Activated CD8-positive, alpha-beta memory T cell treated with anti-CD3 and anti-CD28 coated beads for 4 hours (primary cell): ENCODE data around the gene ANO7.
A peak's percentile ranks its signal among the peaks of the same experiment; 100 is the strongest.

Experiments
- DNase-seq, 2 donors: peaks; one replicate each; pipeline ENCODE4 v3.0.0-alpha.2; 2020; ENCODE audit warnings: low read depth in 2 of 2

Gene ANO7

DNA sequence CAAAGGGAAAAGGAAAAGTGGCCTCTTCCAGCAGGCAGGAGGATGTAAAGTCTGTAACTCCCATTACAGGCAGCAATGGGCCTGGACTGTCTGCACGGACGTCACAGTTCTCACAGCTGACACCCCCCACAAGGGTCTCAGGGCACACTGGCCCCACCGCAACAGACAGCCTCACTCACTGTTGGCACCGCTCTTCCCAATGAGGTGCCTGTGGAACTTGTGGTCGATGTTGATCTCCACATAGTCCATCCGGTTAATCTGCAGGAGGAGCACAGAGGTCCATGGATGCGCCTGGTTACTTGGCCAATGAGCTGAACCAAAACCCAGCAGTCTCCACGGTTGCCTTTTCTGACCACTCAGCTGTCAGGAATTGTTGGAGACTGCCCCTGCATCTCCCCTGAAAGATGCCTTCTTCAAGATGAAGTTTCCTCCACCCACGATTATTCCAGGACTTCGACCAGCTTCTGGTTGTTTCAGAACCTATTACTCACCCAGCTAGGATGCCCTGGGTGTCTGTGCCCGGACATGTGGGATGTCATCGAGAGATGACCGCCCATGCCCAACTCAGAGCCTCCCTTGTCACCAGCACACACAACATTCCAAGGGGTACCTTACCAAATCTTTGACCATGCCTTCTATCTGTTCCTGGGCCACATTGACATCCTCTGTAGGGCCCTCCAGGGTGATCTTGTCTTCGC, 64.5 kb downstream of the ANO7 start:
- no peak for DNase-seq

DNA sequence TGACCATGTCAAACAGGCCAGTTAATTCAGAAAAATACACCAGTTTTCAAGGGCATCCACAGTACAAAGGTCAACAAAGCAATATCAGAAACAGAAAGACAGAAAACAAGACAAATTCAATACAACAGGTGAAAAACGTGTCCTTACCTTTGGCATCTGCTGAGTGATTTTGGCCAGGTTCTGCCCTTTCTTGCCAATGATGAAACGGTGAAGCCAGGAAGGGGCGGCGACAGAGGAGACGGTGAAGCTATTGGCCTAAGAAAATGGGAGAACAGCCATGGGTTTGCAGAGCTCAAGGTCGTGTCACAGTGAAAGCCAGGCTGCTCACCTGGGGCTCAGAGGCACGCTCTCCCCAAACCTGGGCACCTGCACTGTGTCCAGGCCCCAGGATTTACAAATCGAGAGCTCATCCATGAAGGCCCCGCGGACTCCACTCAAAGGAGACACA, 66.5 kb downstream of the ANO7 start:
- DNase-seq: no peak

DNA sequence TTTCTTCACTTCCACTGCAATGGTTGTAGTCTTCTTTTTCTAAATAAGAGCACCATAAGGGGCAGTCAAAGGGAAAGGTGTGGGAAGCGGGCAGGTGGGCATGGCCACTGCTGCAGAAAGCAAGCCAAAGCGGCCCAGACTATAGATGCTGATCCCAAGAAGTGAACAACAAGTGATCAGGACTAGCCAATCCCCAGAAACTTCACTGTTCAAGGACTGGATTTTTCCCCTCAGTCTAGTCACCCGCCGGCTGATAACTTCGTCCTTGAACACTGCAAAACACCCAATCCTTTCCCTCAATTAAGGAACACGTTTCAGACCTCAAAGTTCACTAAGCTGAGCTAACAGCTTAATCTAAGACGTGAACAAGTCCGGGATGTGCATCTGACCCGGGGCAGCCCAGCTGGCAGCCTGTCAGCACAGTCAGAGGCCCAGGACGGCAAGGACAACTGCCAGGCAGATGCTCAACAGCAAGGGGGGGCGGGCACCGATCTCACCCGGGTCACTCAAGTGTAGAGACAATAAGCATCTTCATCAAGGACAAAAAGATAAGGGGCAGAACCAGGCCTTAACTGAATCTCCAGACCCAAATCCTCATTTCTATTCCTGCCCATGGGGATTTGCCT, 67.2 kb downstream of the ANO7 start:
- no peak for DNase-seq

DNA sequence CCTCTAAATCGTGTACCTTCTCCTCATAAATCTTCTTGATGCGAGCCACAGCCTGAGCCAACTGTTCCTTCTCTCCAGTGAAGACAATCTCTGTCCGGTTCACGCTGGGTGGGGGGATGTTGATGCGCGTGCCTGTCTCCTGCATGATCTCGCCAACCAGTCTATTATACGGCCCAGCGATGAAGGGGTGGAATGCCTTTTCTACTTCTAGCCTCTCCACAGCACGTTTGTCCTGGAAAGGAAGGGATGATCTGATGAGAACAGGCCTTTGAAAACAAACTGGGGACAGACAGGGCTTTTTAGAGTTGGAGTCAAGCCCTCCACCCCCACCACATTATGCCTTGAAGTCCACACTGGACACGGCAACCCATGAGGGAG, 67.7 kb downstream of the ANO7 start:
- no peak for DNase-seq

DNA sequence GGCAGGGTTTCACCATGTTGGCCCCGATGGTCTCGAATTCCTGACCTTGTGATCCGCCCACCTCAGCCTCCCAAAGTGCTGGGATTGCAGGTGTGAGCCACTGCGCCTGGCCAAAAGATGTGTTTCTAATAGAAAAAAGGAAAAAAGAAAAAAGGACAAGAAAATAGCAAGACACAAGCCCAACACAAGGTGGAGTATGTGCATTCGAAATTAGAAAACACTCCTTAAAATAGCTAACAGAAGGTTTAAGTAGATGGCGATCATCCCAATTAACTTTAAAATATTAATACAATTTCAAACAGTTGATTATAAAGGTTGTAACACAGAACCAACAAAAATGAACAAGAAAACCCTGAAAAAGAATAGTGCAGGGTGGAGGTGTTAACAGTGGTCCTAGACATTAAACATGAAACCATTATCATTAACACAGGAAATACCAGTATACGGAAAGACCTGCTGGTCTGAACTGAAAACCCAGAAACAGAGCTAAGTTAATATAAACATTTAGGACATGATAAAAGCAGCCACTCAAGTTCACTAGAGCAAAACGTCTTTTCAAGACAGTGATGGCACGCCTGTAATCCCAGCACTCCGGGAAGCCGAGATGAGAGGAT, 69.0 kb downstream of the ANO7 start:
- no peak for DNase-seq

DNA sequence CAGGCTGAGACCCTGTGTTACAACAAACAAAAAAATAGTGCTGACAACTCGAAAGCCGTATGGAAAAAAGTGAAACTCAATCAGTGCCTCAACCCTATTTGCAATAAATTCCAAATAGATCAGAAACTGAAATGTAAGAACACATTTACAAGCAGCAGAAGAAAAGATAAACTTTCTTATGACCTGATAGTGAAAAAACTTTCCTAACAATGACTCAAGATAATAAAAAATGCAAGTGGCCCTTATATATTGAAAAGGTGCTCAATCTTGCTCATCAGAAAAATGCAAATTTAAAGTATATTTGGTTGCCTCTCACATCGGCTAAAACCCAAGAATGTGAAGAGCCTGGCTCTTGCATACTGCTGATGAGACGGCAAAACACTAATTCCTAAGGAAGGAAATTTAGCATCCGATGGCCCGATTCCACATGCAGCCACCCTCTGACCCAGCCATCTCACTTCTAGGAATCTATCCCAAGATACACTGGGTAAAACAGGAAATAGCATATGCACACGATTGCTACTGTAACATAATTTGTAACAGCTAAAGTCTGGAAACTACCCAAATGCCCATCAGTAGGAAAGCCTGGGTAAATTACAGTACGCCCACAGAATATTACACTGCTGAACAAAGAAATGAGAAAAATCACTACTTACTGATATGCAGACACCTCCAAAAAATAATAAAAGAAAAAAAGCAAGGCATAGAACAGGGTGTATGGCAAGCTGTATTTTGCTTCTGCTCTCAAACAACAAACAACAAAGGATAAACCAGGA, 70.2 kb downstream of the ANO7 start:
- no peak for DNase-seq

DNA sequence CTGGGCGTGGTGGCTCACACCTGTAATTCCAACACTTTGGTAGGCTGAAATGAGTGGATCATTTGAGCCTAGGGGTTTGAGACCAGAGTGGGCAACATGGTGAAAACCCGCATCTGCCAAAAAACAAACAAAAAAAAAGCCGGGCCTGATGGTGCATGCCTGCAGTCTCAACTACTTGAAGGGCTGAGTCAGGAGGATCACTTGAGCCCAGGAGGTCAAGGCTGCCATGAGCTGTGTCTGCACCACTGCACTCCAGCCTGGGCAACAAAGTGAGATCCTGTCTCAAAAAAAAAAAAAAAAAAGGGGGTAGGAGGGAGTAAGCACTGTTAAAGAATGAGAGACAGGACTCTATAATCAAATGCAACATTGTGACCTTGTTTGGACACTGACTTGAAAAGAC, 72.4 kb downstream of the ANO7 start:
- DNase-seq: no peak

DNA sequence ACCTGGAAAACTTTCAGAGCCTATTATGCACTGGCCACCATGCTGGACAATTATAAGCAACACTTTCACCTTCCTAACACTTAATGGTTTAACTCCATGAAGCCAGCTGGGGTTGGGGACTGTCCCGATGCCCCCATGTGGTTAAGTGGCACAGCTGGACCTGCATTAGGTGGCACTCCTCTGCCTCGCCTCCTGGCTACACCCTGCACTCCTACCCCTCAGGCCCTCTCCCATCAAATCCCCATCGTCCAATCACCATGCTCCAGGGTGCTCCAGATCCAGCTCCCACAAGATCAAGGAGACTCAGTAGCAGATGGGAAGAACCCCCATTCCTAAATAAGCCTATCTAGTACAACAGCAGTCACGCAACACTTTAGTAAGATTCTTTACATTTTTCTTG, 73.2 kb downstream of the ANO7 start:
- DNase-seq: no peak

DNA sequence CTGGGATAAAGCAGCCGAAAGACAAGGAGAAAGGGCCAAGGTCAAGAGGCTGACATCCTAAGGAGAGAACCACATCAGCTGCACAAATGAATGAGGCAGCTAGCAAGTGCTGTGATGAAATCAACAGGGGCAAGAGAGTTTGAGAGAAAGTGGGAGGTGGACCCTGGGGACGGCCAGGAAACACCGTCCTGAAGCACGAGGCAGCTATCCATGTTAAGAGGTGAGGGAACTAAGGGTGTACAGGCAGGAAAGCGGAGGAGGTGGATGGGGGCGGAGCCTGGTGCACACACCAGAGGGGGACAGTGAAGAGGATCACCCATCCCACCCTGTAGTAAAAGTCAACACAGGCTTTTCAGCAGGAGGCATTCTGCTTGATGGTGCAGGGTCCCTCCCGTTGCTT, 74.6 kb downstream of the ANO7 start:
- no peak for DNase-seq

DNA sequence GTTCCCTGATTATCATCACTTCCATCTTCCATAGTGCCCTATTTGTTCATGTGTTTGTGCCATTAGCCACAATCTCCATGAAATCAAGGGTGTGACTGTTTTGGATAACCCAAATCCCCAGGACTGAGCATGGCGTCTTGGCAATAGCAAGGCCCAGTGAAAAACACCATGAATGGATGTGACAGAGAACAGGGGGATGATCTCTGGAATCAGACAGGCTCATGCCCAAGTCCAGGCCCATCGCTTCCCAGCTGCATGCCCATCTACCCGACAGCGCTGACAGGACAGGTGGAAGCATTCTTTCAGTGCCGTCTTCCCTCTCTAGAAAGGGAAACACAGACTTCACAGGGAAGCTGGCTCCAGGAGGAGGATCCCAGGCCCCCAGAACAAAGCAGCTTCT, 77.0 kb downstream of the ANO7 start:
- DNase-seq: no peak

DNA sequence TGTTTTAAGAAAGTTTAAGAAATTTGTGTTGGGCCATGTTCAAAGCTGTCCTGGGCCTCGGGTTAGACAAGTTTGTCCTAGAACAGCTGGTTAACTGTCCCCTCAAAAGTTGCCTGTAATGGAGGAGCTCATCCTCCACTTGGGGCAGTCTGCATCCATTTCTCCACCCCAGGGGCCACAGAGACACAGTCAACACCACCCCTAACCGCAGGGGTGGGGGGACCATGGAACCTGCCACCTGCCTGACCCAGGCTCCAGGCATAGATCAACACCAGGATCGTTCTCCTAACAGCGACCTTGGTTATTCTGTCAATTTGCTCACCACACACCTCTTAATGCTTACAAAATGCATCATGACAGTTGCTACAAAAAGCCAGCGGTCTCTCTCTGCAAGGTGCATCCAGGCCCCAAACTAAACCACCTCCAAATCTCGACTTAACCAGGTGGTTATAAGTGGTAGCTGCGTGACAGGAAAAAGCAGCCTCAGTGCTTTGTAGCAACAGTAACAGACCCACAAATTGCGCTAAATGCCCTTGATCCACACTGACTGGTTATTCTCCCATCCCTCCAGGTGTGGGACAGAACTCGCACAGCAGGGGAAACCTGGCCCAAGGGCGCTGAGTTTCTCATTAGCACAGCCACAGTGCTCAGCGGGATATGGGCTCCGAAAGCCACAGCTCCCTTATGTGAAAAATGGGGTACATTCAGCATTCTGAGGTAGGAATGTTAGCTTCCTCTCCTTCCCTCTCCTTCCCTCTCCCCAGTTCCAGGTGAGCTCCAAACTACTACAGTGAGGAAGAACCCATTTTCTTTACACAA, 79.0 kb downstream of the ANO7 start:
- no peak for DNase-seq

DNA sequence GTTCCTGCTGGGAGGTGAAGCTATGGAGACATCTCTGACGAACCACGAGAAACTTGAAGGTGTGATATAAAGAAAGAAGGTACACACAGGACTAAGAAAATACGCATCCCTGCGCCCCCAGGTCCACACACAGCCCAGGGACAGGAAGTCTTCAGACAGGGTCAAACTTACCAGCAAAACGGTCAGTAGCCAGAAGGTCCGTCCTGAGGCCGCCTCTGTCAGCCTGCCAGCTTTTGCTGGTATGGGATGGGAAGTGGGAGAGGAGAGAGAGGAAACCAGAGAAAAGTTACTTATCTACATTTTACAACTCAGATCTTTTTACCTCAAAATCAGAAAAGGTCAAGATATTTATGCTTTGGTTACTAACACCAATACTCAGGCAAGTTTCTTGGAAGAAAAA, 79.8 kb downstream of the ANO7 start:
- DNase-seq: no peak

DNA sequence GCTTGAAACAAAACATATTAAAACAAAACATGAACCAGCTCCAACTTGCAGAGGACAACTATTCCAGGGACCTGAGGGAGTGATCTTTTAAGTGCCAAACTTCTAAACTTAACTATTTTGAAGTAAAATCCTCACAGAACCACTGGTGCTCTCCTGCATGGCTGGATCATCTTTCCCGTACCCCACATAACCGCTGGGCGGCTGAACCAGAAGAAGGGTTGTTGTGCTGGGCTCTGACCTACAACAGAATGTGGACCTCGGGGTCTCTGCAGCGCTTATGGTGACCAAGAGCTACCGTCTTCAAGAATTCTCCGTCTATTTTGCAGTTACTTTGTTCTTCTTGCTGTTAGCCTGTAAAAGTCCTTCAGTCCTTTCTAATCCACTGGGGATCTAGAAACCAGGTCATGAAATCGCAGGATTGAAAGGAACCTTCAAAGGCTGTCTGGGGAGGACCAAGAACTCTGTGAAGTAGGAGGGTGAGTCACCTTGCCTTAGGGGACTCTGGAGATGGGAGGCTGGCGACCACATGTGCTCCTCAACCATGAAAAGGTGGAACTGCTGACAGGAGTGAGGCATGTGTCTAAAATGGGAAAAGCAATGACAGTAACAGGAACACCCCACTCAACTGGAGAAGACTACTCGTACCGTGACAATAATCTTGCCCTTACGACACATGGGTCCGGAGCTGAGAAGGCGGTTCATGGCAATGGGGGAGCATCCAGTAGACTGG, 80.4 kb downstream of the ANO7 start:
- DNase-seq: no peak

DNA sequence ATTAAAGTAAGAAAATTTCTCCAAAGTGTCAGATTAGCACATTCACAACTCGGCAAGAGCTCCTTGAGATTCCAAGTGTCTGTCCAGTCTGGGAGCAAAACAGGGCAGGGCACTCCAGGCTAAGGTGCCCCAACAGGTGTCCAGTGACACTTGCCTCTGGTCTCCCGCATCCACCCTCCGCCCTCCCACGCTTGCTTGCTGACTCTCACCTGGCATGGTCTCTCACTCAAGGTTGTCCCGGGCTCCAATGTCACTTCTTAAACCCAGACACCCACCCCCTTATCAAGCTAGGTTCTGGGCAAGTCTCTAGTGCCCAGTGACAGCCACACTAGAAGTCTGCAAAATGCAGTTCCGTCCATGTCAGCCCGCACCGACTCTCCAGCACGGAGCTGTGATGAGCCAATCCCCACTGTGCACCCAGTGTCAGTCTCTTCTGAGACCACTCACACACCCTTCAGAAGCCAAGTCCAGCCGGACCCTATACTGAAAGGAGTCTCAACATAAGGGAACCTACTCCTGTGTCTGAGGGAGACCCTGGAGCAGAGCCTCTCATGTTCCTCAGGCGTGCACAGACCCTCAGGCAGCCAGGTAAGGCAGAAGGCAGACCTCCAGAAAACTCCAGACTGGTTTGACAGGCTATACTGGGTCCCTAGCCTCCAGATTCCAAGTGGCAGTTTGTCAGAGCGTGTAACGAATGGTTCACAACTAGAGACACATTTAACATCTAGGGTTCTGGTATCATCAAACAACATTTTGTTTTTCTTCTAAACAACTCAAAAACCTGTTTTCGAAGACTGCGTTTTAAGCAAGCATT, 81.4 kb downstream of the ANO7 start:
- no peak for DNase-seq

DNA sequence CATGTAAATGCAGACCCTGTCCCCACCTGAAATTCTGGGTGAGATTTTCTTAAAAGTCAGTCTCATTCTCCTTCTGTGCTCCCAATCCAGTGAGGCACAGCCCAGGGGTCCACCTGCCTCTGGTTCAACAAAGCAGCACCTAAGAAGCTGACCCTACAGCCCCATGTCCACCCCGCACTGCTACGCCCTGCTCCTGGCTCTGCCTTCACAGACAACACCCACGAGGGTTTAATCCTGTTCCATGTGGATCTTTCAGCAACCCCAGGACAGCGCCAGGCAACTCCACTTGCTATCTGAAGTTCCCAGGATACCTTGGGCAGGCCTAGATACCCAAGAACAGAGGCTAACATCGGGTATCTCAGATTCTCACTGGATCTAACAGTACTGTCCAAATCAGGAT, 82.1 kb downstream of the ANO7 start:
- DNase-seq: no peak

DNA sequence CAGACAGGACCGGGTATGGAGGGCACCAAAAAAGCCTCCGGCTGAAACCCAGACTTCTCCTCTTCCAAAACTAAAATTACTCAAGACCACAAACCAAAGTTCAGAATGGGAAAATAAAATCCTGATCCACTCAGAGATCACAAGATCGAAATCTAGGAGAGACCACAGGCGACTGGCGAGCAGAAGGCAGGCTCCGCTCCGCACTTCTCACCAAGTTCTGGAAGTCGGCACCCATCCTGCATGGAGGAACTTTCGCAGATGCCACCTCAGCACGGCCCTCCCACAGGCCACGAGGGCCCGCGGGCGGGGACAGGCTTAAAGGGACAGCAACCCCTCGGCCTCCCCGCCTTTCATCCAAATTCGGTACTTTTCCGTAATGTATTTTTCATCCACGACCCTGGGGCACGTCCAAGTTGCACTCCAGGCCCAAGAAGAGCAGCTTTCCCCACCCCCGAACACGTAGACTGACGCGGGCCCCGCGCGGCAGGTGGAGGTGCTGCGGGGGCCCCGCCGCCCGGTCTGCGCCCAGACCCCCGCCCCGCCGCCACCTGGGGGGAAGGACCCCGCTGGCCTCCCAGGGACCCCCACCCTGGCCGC, 83.3 kb downstream of the ANO7 start:
- DNase-seq: peak; percentile 18 to 26

DNA sequence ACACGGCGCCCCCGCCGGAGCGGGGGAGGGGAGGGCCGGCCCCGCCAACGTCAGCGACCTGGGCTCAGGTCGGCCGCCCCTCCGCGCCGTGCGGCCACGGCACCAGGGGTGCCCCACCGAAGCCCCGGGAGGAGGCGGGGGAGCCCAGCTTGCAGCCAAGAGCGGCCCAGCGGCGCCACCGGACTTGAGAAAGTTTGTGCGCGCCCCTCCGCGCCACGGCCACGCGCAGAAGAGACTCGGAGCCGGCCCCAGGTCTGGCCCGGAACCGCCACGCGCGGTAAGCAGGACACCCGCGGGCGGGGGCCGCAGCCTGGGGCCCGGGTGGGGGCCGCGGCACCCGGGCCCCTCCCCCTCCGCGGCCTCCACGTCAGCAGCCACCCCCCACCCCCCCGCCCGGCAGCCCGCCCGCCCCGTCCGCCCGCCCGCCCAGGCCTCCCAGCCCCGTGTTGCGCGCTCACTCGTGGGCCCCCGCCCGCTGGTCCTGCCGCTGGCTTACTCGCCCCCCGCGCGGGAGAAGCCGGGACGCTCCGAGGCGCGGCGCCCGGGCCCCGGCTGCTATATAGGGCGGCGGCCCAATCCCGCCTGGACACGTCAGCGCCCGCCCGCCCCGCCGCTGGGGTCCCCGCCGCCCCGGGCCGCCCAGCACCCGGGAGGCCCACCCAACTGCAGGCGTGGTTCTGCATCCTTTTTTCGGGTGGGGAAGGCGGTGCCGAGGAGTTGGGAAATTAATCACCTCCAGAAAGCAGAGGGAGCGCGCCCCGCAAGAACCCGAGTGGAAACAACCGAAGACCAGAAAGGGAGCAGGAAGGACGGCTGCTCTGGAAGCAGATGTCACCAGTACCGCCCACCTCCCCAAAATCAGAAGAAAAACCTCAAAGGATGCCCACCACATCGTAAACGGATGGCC, 84.1 kb downstream of the ANO7 start:
- peak; percentile 20 to 29 for DNase-seq

DNA sequence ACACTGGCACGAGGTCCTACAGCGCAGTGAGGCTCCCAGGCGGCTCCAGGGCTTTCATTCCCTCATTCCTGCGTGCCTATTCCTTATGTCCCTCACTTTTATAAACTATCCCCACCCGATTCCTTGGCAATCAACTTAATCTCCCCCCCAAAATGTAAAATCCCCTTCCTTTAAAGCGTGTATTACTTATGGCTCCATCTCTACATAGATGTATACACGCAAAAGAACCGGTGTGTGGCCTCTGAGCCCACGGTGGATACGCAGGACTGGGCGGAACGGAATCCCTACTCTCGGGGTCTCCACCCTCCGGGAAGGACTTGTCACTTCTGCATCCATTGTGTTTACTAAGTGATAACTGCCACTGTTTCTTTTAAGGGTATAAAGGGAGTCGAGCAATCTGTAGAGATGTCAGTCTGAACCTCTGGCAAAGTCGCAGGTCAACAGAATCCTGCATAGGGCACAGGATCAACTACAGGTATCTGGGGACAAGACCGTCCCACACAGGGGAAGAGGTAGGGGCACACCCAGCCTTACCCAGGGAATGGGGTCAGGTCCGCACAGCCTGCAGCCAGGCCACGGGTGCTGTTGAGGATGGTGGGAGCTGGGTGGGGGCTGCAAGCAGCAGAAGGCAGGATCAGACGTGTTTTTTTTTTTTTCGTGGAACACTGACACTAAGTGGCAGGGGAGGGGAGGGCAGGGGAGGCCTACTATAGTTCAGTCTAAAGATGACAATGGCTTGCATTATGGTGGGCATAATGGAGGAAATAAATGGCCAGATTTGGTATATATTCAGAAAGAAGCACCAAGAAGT, 84.9 kb downstream of the ANO7 start:
- DNase-seq: no peak
